HG03039 (cell line): ENCODE measurements around the gene MMP1.

Experiments
- ATAC-seq: cut with Tn5 transposase; IDR thresholded peaks from one replicate; pipeline ENCODE4 v1.9.1; 2021; ENCODE audit warnings: mild to moderate bottlenecking, moderate library complexity; ENCODE audit not compliant: unreplicated experiment

Gene MMP1

GRCh38 chr11:102798012-102798746, at the start of gene MMP1:
Gene MMP1 (minus strand): TSS chr11:102798160. CDS start chr11:102798092, 68 bp downstream.
- no peak for ATAC-seq

- ATAC-seq: no peak
These were observed 48.3 kb upstream of the MMP1 start for GRCh38 chr11:102846292-102846691.

- no peak for ATAC-seq
These were observed 45.5 kb upstream of the MMP1 start, which contains the start of gene MMP3 for GRCh38 chr11:102843489-102843888. Gene MMP3 (minus strand): TSS chr11:102843609. CDS start chr11:102843546, 63 bp downstream.

- no peak for ATAC-seq
These were observed 45.0 kb upstream of the MMP1 start for GRCh38 chr11:102842930-102843329.

GRCh38 chr11:102840018-102840417, 42.1 kb upstream of the MMP1 start:
- ATAC-seq: no peak

GRCh38 chr11:102837646-102838045, 39.7 kb upstream of the MMP1 start:
- ATAC-seq: no peak

GRCh38 chr11:102837156-102837555, 39.2 kb upstream of the MMP1 start:
- no peak for ATAC-seq

GRCh38 chr11:102836290-102836875, 38.4 kb upstream of the MMP1 start:
- no peak for ATAC-seq

- no peak for ATAC-seq
These were observed 35.8 kb upstream of the MMP1 start for GRCh38 chr11:102833731-102834130.

- no peak for ATAC-seq
These were observed 34.7 kb upstream of the MMP1 start for GRCh38 chr11:102832612-102833011.

GRCh38 chr11:102831489-102832440, 33.8 kb upstream of the MMP1 start:
- no peak for ATAC-seq

GRCh38 chr11:102831128-102831488, 33.1 kb upstream of the MMP1 start:
- no peak for ATAC-seq

GRCh38 chr11:102830001-102830727, 32.2 kb upstream of the MMP1 start:
- ATAC-seq: no peak

GRCh38 chr11:102829316-102830000, 31.5 kb upstream of the MMP1 start:
- no peak for ATAC-seq

- no peak for ATAC-seq
These were observed 26.6 kb upstream of the MMP1 start for GRCh38 chr11:102824556-102824955.

- no peak for ATAC-seq
These were observed 21.5 kb upstream of the MMP1 start for GRCh38 chr11:102819491-102819890.

GRCh38 chr11:102813484-102813883, 15.5 kb upstream of the MMP1 start:
- ATAC-seq: no peak

GRCh38 chr11:102812188-102812587, 14.2 kb upstream of the MMP1 start:
- no peak for ATAC-seq

- ATAC-seq: no peak
These were observed 13.1 kb upstream of the MMP1 start for GRCh38 chr11:102810950-102811660.

GRCh38 chr11:102809971-102810370, 12.0 kb upstream of the MMP1 start:
- no peak for ATAC-seq
